Stimulated activated naive CD4-positive, alpha-beta T cell (primary cell): ENCODE results near the gene FER1L5.
A peak's percentile ranks its signal among the peaks of the same experiment; 100 is the strongest.

ENCODE experiments used
- DNase-seq, 6 experiments: peaks; one replicate each; lab custom pipeline; 2025; lab: John Stamatoyannopoulos, UW

The FER1L5 gene

GRCh38 chr2:96642564-96643360 is at the start of gene FER1L5:
TSS of gene FER1L5 (plus strand) at chr2:96642764. CDS start at chr2:96642837, 73 bp downstream.
- DNase-seq: no peak

- DNase-seq: no peak
Observed at GRCh38 chr2:96594282-96594681, 48.3 kb upstream of the FER1L5 start.

GRCh38 chr2:96594691-96595152 is 47.8 kb upstream of the FER1L5 start:
- DNase-seq: peak in 3 of 6 experiments; percentile 33 to 50 (median 42)

- DNase-seq: no peak
Observed at GRCh38 chr2:96596596-96596995, 46.0 kb upstream of the FER1L5 start.

GRCh38 chr2:96599941-96600340 is 42.6 kb upstream of the FER1L5 start:
- DNase-seq: no peak

- DNase-seq: no peak
Observed at GRCh38 chr2:96601382-96602292, 40.9 kb upstream of the FER1L5 start.

- DNase-seq: no peak
Observed at GRCh38 chr2:96602330-96602823, 40.2 kb upstream of the FER1L5 start.

- no peak for DNase-seq
Observed at GRCh38 chr2:96604104-96604503, 38.5 kb upstream of the FER1L5 start.

- no peak for DNase-seq
Observed at GRCh38 chr2:96608469-96609455, 33.8 kb upstream of the FER1L5 start.

- no peak for DNase-seq
Observed at GRCh38 chr2:96616128-96616527, 26.4 kb upstream of the FER1L5 start.

GRCh38 chr2:96616535-96616934 is 26.0 kb upstream of the FER1L5 start:
- DNase-seq: no peak

- DNase-seq: no peak
Observed at GRCh38 chr2:96617012-96617411, 25.6 kb upstream of the FER1L5 start.

- DNase-seq: no peak
Observed at GRCh38 chr2:96618596-96619283, 23.8 kb upstream of the FER1L5 start.

- no peak for DNase-seq
Observed at GRCh38 chr2:96622544-96622943, 20.0 kb upstream of the FER1L5 start.

- DNase-seq: no peak
Observed at GRCh38 chr2:96623116-96623515, 19.4 kb upstream of the FER1L5 start.

- no peak for DNase-seq
Observed at GRCh38 chr2:96625571-96626552, 16.7 kb upstream of the FER1L5 start.

- no peak for DNase-seq
Observed at GRCh38 chr2:96626553-96626942, 16.0 kb upstream of the FER1L5 start.

- DNase-seq: no peak
Observed at GRCh38 chr2:96631804-96632435, 10.6 kb upstream of the FER1L5 start.

- DNase-seq: no peak
Observed at GRCh38 chr2:96633641-96634040, 8.9 kb upstream of the FER1L5 start.
